ENCODE data around the gene SAMD8. TPM values are rescaled to one million over a fixed set of nuclear protein-coding genes. Genes with fewer than 3 reads are reported as not detected.
"Not testable (repeated sequence)": the region's sequence is repeated elsewhere in the genome, so short reads cannot be mapped to it uniquely, and the experiment has no call there.

SAMD8 gene
- total and polyA plus RNA-seq, 10 of the 15 experiments (the other 5 are each of a cell fraction or from before 2014, with no cell fraction given), result 2.8 to 26.0 (median 9.3) TPM

DNA sequence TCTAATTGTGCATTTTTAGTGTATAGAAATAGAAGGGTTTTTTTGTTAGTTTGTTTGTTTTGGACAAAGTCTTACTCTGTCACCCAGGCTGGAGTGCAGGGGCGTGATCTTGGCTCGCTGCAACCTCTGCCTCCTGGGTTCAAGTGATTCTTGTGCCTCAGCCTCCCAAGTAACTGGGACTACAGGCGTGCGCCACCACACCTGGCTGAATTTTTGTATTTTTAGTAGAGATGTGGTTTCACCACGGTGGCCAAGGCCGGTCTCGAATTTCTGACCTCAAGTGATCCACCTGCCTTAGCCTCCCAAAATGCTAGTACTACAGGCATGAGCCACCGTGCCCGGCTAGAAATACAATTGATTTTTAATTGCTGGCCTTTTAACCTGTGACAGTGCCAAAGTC, 77.1 kb downstream of the SAMD8 start:
- H3K4me1 ChIP-seq (ENCODE audit: control insufficient read depth, insufficient read depth, low read length); ATAC-seq; DNase-seq (ENCODE audit: low read depth, low spot score); FAIRE-seq; H3K9ac ChIP-seq (ENCODE audit: control insufficient read depth, insufficient read depth, low read length); H4K20me1 ChIP-seq (ENCODE audit: control insufficient read depth, insufficient read depth); H3K4me2 ChIP-seq (ENCODE audit: control insufficient read depth, insufficient read depth); H3K4me3 ChIP-seq; H3K79me2 ChIP-seq (ENCODE audit: control insufficient read depth, insufficient read depth, low read length); in situ Hi-C loops (cut with MboI); BruUV-seq (replicated peaks); H3K9me3 ChIP-seq (replicated peaks; ENCODE audit: control insufficient read depth, insufficient read depth, low read length); H2AFZ ChIP-seq (ENCODE audit: control insufficient read depth, low read depth, low read length); H3K36me3 ChIP-seq (ENCODE audit: control insufficient read depth in 2 of 2, insufficient read depth in 2 of 2, low read length in 1 of 2); H3K27me3 ChIP-seq (replicated peaks in 1 of 2; ENCODE audit: control insufficient read depth in 2 of 2, insufficient read depth in 2 of 2, low read length in 1 of 2); H3K27ac ChIP-seq (ENCODE audit: control insufficient read depth, insufficient read depth): not testable (repeated sequence)
- SMC1A ChIA-PET (ENCODE audit: uncharacterized antibody, unreplicated experiment), result interaction anchor here (0.5 to 2.8 kb wide), 13 partner anchors 9 to 815 kb away, joined by 3 to 21 read pairs (median 4); partner anchors contain the start of genes COMTD1 and VDAC2
- POLR2A ChIA-PET, result interaction anchor here (0.6 to 1.9 kb wide), 4 partner anchors 22 to 48 kb away, joined by 3 to 6 read pairs (median 5); partner anchors contain the start of genes COMTD1 and VDAC2
- intact Hi-C loops (cut with micrococcal nuclease; ENCODE audit: unreplicated experiment), result loop anchor here (1.0 kb wide), 1 partner anchor 48 kb away; no protein-coding TSS in a partner anchor
- RAD21 ChIA-PET (ENCODE audit: unreplicated experiment), result interaction anchor here (1.0 to 3.9 kb wide), 7 partner anchors 17 to 47 kb away, joined by 3 to 52 read pairs (median 12); partner anchors contain the start of genes COMTD1 and VDAC2
- WGBS (ENCODE audit: insufficient coverage, insufficient replicate concordance, low lambda C conversion rate, missing lambda C conversion rate), result 88% methylated on average over 9 of the region's 9 CpGs
- CTCF ChIA-PET, result interaction anchor here (0.6 to 7.0 kb wide), 22 partner anchors 8 to 945 kb away, joined by 3 to 207 read pairs (median 5); partner anchors contain the start of genes COMTD1 and VDAC2

DNA sequence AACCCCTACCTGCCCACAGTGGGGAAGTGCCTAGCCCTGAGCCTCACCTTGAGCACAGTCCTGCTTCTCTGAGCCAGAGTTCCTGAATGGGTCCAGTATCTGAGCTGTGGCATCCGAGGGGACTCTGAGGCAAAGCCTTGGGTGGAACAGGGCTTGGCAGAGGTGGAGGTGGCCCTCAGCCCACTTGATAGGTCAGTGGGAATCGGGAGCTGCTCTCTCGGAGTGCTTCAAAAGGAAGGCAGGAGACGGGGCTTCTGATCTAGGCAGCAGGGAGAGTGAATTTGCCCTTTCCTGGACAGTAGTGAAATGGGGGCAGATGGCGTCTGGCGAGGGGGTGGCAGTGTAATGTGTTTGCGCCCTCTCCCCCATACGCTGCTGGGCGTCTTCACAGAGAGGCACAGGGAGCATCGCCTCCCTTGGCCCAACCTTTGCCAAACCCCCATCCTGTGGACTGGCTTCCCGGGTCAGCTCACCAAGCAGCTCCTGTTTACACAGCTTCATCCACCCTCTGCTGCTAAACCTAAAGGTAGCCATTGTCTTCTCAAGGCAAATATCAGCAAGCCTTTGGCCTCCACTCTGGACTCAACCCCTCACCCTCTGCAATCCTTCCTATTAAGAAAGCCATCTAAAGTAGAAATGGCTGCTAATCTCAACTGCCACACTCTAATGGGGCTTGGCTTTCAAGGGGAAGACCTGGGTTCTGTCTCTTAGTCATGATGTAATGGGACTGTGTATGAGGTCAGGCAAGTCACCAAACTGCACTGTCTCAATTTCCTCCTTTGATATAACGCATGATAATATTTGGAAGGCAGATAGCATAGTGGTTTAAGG, 78.0 kb downstream of the SAMD8 start:
- Histone ChIP-seq H3K4me2 (ENCODE audit: control insufficient read depth, insufficient read depth) (no peak overlapping the region), H3K27me3 (replicated peaks in 1 of 2; ENCODE audit: control insufficient read depth in 2 of 2, insufficient read depth in 2 of 2, low read length in 1 of 2) (no peaks in the 10 kb centered on the region), H3K79me2 (ENCODE audit: control insufficient read depth, insufficient read depth, low read length) (no peaks in the 10 kb centered on the region), H3K36me3 (ENCODE audit: control insufficient read depth in 2 of 2, insufficient read depth in 2 of 2, low read length in 1 of 2) (no peaks in the 10 kb centered on the region), H3K9me3 (replicated peaks; ENCODE audit: control insufficient read depth, insufficient read depth, low read length) (no peaks in the 10 kb centered on the region), H3K27ac (ENCODE audit: control insufficient read depth, insufficient read depth) (no peak overlapping the region), H3K4me3 (no peak overlapping the region), H4K20me1 (ENCODE audit: control insufficient read depth, insufficient read depth) (no peaks in the 10 kb centered on the region), H2AFZ (ENCODE audit: control insufficient read depth, low read depth, low read length) (no peak overlapping the region), H3K9ac (ENCODE audit: control insufficient read depth, insufficient read depth, low read length) (no peak overlapping the region), H3K4me1 (ENCODE audit: control insufficient read depth, insufficient read depth, low read length) (no peaks in the 10 kb centered on the region)
- ChIA-PET CTCF (interaction anchor here (0.7 to 7.0 kb wide), 3 partner anchors 10 to 42 kb away, joined by 3 to 207 read pairs (median 3); partner anchors contain the start of gene COMTD1), RAD21 (ENCODE audit: unreplicated experiment) (interaction anchor here (1.0 kb wide), 1 partner anchor 46 kb away, joined by 3 read pairs; the partner anchor contains the start of gene COMTD1), POLR2A (interaction anchor here (1.2 kb wide), 1 partner anchor 21 kb away, joined by 3 read pairs; the partner anchor contains the start of gene VDAC2), SMC1A (ENCODE audit: uncharacterized antibody, unreplicated experiment) (interaction anchor here (2.3 kb wide), 1 partner anchor 10 kb away, joined by 6 read pairs; no protein-coding TSS in a partner anchor)
- WGBS (ENCODE audit: insufficient coverage, insufficient replicate concordance, low lambda C conversion rate, missing lambda C conversion rate), result 89% methylated on average over 12 of the region's 12 CpGs
- no peak for FAIRE-seq
- intact Hi-C loops (cut with micrococcal nuclease; ENCODE audit: unreplicated experiment), result no loop called here
- BruUV-seq (replicated peaks), result no TSS peak
- in situ Hi-C loops (cut with MboI), result no loop called here
- no peak for DNase-seq (ENCODE audit: low read depth, low spot score)
- no peak for ATAC-seq
- TF ChIP-seq MEF2B (IDR thresholded peaks at IDR 0.05; ENCODE audit: partially characterized antibody, poor library complexity, severe bottlenecking) (no peak), ZNF622 (IDR thresholded peaks at IDR 0.05) (no peak), CREM (IDR thresholded peaks at IDR 0.05; ENCODE audit: low read depth) (no peak), PAX8 (IDR thresholded peaks at IDR 0.05) (no peak), ZBTB11 (CRISPR knock-in tag; IDR thresholded peaks at IDR 0.05) (no peak), TBL1XR1 (IDR thresholded peaks at IDR 0.05; ENCODE audit: low read depth, low read length) (no peak), HDAC6 (IDR thresholded peaks at IDR 0.05; ENCODE audit: unreplicated experiment) (no peak), STAT3 (IDR thresholded peaks at IDR 0.05; ENCODE audit: low read depth, low read length) (no peak), PAX5 (IDR thresholded peaks at IDR 0.05; ENCODE audit: borderline replicate concordance, low read depth, low read length) (no peak)
- TF ChIP-seq, protein P1, sequence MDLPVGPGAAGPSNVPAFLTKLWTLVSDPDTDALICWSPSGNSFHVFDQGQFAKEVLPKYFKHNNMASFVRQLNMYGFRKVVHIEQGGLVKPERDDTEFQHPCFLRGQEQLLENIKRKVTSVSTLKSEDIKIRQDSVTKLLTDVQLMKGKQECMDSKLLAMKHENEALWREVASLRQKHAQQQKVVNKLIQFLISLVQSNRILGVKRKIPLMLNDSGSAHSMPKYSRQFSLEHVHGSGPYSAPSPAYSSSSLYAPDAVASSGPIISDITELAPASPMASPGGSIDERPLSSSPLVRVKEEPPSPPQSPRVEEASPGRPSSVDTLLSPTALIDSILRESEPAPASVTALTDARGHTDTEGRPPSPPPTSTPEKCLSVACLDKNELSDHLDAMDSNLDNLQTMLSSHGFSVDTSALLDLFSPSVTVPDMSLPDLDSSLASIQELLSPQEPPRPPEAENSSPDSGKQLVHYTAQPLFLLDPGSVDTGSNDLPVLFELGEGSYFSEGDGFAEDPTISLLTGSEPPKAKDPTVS (IDR thresholded peaks at IDR 0.05; ENCODE audit: low read depth, low read length), result no peak

Data from GM12878 (cell line).